GM19238 (cell line): Measurements from ENCODE around the gene TLE5.
"Not testable (repeated sequence)": the region's sequence is repeated elsewhere in the genome, so short reads cannot be mapped to it uniquely, and the experiment has no call there.

Experiments
- DNase-seq: peaks from one replicate; pipeline ENCODE4 v3.0.0; 2011; ENCODE audit warnings: low spot score; ENCODE audit not compliant: insufficient read length

The TLE5 gene

GRCh38 chr19:3096267-3096901 is 34.1 kb upstream of the TLE5 start:
- no peak for DNase-seq

- DNase-seq, result no peak
Measured at GRCh38 chr19:3095441-3096191, 33.3 kb upstream of the TLE5 start.

DNA sequence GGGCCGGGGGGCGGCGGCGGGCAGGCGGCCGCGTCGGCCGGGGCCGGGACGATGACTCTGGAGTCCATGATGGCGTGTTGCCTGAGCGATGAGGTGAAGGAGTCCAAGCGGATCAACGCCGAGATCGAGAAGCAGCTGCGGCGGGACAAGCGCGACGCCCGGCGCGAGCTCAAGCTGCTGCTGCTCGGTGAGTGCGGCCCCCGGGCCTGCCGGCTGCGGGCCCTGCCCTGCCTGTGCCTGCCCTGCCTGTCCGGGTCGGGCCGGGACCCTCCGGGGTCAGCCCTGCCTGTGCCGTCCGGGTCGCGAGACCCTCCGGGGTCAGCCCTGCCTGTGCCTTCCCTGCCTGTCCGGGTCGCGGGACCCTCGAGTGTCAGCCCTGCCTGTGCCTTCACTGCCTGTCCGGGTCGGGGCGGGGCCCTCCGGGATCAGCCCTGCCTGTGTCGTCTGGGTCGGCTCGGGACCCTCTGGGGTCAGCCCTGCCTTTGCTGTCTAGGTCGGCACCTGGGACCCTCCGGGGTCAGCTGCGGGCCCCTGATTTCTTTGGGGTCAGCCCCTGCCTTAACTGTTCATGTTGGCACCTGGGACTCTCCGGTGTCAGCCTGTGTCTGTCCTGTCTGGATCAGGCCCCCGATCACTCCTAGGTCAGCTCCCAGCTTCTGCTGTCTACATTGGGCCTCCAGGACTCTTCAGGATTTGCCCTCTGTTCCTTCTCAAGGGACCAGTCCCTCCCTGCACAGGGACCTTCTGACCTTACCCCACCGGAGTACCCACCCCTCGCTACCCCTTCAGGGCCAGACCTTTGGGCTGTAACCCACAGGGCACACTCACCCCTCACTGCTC is 32.5 kb upstream of the TLE5 start:
- DNase-seq, result peak; percentile 47

GRCh38 chr19:3089299-3089855 is 27.1 kb upstream of the TLE5 start:
- DNase-seq, result not testable (repeated sequence)

GRCh38 chr19:3087769-3088168 is 25.5 kb upstream of the TLE5 start:
- no peak for DNase-seq

- DNase-seq, result no peak
Measured at GRCh38 chr19:3084943-3085342, 22.6 kb upstream of the TLE5 start.

DNA sequence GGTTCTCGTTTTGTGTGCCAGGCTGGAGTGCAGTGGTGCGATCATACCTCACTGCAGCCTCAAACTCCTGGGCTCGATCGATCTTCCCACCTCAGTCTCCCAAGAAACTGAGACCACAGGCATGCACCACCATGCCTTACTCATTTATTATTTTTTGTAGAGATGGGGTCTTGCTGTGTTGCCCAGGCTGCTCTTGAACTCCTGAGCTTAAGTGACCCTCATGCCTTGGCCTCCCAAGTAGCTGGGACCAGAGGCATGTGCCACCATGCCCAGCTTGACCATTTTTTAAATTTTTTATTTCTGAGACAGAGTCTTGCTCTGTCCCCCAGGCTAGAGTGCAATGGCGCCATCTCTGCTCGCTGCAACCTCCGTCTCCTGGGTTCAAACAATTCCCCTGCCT is 21.7 kb upstream of the TLE5 start:
- DNase-seq, result no peak

GRCh38 chr19:3082331-3082730 is 20.0 kb upstream of the TLE5 start:
- no peak for DNase-seq

DNA sequence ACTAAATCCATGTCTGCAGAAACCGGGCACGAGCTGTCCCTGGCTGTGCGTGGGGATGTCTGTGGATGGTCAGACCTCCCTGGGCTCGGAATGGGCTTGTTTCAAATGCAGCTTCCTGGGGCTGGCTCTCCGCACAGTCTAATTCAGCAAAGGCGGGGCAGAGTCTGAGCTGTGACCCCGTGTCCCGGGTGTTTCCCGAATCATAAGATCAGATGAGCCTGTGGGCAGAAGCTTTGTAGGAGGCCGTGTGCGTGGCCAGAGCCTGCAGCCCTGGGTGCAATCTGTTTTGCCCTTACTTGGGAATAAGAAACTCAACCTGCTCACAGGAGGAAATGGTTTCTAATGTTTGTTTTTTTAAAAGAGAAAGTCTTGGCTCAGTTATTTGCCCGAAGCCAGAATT is 18.0 kb upstream of the TLE5 start:
- DNase-seq, result no peak

- DNase-seq, result no peak
Measured at GRCh38 chr19:3079578-3079977, 17.3 kb upstream of the TLE5 start.

DNA sequence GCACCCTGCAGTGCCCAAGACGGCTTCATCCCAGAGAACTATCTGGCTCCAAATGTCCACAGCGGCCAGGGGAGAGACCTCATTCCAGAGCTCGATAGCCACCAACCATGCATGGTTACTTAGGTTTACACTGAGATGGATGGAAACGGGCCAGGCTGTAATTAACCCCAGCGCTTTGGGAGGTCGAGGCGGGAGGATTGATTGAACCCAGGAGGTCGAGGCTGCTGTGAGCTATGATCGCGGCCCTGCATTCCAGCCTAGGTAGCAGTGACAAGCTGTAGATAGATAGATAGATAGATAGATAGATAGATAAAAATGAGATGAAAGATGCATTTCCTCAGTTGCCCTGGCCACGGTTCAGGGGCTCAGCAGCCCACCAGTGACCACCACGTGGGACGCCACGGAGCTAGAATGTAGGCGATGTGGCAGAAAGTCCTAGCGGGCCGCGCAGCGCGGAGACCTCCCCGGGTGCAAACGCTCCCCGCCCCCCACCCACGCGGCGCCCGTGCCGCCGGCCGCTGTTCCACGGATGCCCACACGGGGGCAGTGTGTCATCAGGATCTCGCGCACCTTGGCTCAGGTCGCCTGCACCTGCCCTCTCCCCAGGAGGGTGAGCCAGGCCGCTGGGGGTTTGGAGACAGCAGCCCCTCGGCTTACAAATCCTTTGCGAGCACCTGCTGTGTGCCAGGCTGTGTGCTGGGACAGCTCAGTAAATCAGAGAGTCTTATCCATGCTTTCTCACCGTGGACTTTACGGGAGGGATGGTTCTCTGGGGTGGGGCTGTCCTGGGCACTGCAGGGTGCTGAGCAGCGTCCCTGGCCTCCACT is 13.5 kb upstream of the TLE5 start:
- peak; percentile 73 for DNase-seq

DNA sequence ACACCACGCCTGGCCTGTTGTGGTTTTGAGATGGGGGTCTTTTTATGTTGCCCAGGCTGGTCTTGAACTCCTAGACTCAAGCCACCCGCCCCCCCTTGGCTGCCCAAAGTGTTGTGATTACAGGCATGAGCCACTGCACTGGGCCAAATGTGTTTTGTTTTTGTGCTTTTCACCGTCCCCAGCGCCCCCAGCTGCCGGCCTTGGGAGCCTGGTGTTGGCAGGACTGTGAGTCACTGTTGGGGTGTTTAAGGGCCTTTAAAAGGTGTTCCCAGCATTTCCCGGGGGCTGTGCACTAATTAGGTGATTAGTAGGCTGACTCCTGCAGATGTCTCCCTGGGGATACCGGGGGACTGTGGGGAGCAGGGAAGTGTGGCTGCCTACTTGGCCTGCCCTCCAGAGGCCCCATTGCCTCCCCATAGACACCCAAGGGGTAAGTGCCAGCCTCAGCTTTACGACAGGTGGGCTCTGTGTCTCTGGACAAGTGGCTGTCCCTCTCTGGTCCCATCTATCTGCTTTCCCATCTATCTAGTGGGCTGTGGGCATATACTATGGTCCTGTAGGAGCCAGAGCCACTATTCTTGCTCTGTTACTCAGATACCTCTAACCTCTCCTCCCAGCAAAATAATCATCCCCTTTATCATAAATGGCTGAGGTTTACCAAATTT is 11.8 kb upstream of the TLE5 start:
- no peak for DNase-seq

DNA sequence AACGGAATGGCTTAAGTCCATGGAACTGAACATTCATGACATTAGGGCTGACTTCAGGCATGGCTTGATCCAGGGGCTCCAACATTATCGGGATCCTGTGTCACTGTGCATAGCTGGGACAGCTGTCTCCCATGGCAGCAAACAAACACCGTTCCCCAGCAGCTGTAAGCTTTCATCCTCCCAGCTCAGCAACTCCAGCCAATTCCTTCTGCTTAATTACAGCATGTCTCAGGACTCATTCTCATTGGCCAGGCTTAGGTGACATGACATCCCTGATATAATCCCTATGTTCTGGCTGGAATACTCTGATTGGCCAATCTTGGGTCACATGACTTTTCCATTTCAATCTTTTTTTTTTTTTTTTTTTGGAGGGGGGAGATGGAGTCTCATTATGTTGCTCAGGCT is 10.9 kb upstream of the TLE5 start:
- no peak for DNase-seq

DNA sequence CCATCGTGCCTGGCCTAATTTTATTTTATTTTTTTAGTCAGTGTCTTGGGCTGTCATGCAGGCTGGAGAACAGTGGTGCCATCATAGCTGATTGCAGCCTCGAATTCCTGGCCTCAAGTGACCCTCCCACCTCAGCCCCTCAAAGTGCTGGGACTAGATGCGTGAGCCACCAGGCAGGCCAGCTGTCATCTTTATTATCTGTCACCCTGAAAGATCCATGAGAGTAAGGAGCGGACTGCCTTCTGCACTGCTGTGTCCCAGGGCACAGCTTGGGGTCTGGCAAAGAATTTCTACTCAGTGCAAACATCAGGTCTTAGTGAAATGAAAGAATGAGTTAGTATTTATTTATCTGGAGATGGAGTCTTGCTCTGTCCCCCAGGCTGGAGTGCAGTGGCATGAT is 9.5 kb upstream of the TLE5 start:
- DNase-seq, result no peak

- DNase-seq, result no peak
Measured at GRCh38 chr19:3068071-3068470, 5.8 kb upstream of the TLE5 start.

DNA sequence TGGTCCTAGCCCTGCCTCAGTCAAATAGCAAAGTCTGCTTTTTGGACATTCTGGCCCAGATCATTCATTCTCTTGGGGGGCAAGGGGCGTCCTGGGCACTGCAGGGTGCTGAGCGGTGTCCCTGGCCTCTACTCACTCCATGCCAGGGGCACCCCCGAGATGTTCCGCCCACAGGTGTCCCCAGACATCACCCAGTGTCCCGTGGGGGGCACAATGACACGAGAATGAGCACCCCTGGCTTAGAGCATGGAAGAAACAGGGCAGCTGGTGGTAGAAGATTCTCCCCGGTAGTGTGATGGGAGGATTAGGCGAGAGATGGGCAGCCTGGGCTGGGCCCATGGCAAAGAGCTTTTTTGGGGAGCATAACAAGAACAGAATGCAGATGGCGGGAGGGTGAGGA is 5.3 kb upstream of the TLE5 start:
- no peak for DNase-seq

GRCh38 chr19:3066482-3067049 is 4.3 kb upstream of the TLE5 start:
- no peak for DNase-seq

GRCh38 chr19:3065675-3066357 is 3.5 kb upstream of the TLE5 start:
- peak; percentile 81 for DNase-seq

GRCh38 chr19:3064011-3064330 is 1.7 kb upstream of the TLE5 start:
- DNase-seq, result no peak
